GM13977 (cell line): ENCODE results near the gene GBP5.

Experiments
- DNase-seq: peaks from one replicate; pipeline ENCODE4 v3.0.0; 2012; ENCODE audit warnings: low spot score
- in situ Hi-C: fragments of 300-500 bp; cut with MboI; formaldehyde crosslinking; loops from one replicate; pipeline ENCODE4 v1.12.0; 2022; ENCODE audit warnings: low sequenced_read_pairs, low pct_unique_long_range_greater_than_20kb, mixed read lengths, inconsistent platforms; ENCODE audit not compliant: unreplicated experiment
- TF ChIP-seq, protein P1 (sequence below): IDR thresholded peaks from 2 replicates; pipeline ENCODE4 v1.5.1; 2012; ENCODE audit warnings: mild to moderate bottlenecking, control low read depth; ENCODE audit not compliant: insufficient read depth; ENCODE audit errors: extremely low read depth, missing control alignments

The GBP5 gene

GRCh38 chr1:89270423-89270822 is 2.2 kb downstream of the GBP5 start:
- TF ChIP-seq, protein P1, sequence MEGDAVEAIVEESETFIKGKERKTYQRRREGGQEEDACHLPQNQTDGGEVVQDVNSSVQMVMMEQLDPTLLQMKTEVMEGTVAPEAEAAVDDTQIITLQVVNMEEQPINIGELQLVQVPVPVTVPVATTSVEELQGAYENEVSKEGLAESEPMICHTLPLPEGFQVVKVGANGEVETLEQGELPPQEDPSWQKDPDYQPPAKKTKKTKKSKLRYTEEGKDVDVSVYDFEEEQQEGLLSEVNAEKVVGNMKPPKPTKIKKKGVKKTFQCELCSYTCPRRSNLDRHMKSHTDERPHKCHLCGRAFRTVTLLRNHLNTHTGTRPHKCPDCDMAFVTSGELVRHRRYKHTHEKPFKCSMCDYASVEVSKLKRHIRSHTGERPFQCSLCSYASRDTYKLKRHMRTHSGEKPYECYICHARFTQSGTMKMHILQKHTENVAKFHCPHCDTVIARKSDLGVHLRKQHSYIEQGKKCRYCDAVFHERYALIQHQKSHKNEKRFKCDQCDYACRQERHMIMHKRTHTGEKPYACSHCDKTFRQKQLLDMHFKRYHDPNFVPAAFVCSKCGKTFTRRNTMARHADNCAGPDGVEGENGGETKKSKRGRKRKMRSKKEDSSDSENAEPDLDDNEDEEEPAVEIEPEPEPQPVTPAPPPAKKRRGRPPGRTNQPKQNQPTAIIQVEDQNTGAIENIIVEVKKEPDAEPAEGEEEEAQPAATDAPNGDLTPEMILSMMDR, result no peak
- in situ Hi-C loops, result no loop called here
- DNase-seq, result no peak

DNA sequence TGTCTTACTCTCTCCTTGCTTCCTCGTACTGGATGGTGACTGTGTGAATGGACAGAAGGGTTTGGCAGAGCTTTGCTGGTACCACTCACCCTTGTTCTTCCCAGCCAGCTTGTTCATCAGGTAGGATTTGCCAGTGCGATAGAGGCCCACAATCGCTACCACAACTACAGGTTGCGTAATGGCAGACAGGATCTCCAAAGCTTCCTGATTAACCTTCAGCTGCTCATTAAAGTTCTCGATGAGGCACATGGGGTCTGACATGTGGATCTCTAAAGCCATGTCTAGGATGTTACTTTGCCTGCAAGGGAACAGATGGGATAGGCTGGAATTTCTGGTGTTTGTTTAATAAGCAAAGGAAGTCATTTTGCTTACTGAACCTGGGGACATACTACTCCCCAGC is 3.4 kb downstream of the GBP5 start:
- DNase-seq, result no peak
- in situ Hi-C loops, result no loop called here
- TF ChIP-seq, protein P1, result no peak

- in situ Hi-C loops, result no loop called here
- no peak for DNase-seq
- TF ChIP-seq, protein P1, result no peak
These were observed 10.0 kb downstream of the GBP5 start for GRCh38 chr1:89262643-89263042.

- no peak for DNase-seq
- in situ Hi-C loops, result no loop called here
- TF ChIP-seq, protein P1, result no peak
These were observed 10.6 kb downstream of the GBP5 start for GRCh38 chr1:89261926-89262515.

DNA sequence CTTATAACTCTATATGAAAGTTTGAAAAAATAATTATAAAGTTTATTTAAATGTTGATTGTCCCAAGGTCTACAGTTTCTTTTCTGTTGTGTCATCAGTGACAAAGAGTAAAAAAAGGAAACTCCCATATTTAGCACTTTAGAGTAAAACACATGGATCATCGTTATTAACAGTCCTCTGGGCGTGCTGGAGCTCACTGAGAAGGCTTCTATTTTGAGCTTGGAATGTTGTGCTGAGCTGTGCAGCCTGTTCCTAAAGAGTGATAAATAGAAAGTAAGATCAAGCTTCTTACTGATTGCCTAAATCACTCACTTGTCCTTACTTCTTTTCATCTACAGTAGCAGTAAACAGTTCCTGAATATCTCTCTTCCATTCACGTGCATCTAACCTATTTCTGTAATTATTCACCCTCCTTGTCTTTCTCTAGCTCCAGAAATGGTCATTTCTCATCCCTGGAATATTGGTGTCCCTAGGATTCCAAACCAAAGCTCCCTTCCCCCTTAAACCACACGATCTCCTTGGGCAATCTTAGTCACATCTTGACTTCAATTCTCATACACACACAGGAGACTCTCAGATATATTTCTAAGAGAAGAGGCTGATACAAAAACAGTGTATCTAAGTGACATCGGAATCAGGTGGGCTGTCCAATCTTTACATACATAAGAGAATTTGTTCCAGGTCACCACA is 11.9 kb downstream of the GBP5 start:
- TF ChIP-seq, protein P1, result no peak
- in situ Hi-C loops, result no loop called here
- DNase-seq, result no peak

DNA sequence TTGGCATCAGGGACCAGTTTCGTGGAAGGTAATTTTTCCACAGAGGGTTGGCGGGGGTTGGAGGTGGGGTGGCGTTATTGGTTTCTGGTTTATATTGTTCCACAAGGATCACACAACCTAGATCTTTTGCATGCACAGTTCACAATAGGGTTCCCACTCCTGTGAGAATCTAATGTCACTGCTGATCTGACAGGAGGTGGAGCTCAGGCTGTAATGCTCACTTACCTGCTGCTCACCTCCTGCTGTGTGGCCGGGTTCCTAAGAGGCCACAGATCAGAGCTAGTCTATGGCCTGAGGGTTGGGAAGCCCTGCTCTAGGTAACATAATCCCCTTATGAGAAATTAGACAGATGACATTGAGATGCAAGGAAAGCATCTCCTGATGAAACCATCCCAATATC is 12.6 kb downstream of the GBP5 start:
- no peak for DNase-seq
- TF ChIP-seq, protein P1, result no peak
- in situ Hi-C loops, result no loop called here
